GM21390 (cell line): ENCODE results near the gene VKORC1L1.
"Not testable (repeated sequence)": the region's sequence is repeated elsewhere in the genome, so short reads cannot be mapped to it uniquely, and the experiment has no call there.

Experiments used
- ATAC-seq: cut with Tn5 transposase; IDR thresholded peaks from one replicate; pipeline ENCODE4 v1.9.1; 2021; ENCODE audit not compliant: unreplicated experiment

The VKORC1L1 gene

DNA sequence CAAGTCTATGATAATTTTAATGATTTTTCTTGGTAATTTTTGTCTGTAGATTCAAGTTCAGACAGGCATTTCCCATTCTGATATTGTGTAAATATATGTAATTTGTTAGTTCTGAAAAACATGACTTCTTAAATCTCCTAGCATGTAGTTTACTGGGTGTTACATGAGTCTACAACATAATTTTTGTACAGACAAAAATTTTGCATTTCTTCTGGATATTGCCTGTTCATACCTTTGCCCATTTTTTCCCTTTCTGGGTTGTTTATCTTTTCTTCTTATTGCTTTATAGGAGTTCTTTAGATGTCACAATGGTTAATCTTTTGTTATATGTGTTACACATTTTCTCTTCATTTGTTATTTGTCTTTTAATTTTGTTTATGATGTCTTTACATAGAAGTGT, 12.1 kb downstream of the VKORC1L1 start:
- not testable (repeated sequence) for ATAC-seq

DNA sequence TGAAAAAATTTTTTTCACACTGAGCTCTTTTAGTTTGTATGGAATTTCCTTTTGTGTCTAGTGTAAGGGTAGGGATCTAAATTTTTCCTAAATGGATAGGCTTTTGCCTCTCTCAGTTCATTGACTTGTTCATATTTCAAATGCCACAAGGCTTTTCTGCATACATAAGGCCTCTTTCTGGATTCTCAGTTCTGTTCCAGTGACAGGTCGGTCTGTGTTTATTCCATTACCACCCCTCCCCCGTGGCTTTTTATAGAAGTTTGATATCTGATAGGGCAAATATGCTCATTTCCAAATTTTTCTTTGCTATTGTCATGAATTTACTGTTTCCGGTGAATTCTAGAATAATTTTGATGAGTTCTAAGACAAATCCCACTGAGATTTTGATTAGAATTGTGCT, 12.7 kb downstream of the VKORC1L1 start:
- ATAC-seq: not testable (repeated sequence)

DNA sequence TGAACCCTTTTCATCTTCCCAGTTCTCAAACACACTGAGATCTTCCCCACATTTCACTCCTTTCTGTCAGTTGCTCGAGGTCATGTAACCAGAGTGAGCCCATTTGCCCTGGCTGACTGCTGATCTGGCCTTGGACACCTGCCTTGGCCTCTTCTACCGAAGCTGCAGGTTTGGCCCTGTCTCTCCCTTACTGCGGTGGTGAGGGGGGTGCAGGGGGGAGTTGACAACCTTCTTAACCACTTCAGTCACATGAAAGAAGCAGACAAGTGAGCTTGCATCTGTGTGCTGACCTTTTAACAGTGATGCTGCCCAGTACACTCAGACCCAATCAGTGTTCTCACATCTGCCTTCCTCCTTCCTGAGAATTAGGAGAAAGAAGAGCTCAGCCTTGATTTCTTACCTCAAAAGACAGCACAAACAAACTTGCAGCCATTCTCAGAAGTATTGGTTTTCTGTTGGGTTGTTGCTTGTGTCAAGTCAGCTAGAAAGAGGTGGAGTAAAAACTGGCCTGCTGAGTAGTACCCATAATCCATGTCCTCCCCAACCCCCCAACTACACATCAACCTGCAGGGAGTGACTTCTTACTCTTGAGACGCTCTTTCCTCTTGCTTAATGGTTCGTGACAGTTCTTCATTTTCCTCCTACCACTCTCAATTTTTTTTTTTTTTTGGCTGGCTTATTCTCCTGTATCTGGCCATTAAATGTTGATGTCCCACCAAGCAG, 15.7 kb downstream of the VKORC1L1 start:
- ATAC-seq: not testable (repeated sequence)

- ATAC-seq: not testable (repeated sequence)
Observed at GRCh38 chr7:65889722-65890121, 16.8 kb downstream of the VKORC1L1 start.

DNA sequence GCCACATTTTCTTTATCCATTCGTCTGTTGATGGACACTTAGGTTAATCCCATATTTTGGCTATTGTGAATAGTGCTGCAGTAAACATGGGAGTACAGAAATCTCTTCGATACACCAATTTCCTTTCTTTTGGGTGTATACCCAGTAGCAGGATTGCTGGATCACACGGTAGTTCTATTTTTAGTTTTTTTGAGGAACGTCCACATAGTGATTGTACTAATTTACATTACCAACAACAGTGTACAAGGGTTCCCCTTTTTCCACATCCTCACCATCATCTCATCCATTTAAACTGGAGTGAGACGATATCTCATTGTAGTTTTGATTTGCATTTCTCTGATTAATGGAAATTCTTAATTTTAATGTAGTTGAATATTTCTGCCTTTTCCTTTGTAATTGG, 19.3 kb downstream of the VKORC1L1 start:
- ATAC-seq: no peak

GRCh38 chr7:65892835-65893234, 20.0 kb downstream of the VKORC1L1 start:
- ATAC-seq: no peak

GRCh38 chr7:65896279-65896870, 23.5 kb downstream of the VKORC1L1 start:
- no peak for ATAC-seq

- ATAC-seq: not testable (repeated sequence)
Observed at GRCh38 chr7:65897289-65897688, 24.4 kb downstream of the VKORC1L1 start.

GRCh38 chr7:65898677-65899447, 26.0 kb downstream of the VKORC1L1 start:
- peak; percentile 66 for ATAC-seq

GRCh38 chr7:65902306-65902705, 29.4 kb downstream of the VKORC1L1 start:
- ATAC-seq: no peak

- ATAC-seq: no peak
Observed at GRCh38 chr7:65907501-65908198, 34.8 kb downstream of the VKORC1L1 start.

DNA sequence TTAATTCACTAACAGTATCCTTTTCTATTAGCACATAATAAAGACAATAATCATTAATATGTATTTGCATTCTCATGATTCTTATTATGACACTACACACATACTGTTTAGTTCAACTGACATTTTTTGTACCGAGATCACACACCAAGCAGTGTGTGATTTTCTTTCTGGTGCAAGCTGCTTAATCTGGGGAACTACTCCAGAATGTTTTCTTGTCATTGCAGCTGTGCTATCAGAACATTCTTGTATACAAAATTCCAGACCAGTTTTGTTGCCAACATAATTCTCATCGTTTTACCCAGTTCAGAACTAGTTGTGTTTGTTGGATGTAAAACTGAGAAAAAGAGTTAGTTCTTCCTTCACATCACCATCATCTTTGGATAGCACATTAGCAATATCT, 37.4 kb downstream of the VKORC1L1 start:
- ATAC-seq: no peak

DNA sequence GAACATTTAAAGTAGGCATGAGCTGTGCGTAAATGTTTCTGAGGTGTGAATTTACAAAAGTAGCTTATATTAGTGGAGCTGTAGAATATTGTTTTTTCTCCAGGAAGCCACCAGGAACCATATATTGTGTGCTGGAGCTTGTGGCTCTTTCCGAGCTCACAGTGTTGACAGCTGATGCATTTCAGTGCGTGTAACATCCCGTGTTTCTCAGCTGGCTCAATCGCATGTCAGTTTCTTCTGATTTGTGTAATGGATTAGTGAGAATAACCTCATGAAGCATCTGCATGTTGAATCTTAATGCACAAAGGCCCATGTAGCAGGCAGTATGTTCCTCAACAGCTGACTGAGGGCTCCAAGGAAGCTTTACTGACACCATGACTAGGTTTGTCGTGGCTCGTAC, 39.4 kb downstream of the VKORC1L1 start:
- ATAC-seq: no peak

GRCh38 chr7:65915921-65916657, 43.2 kb downstream of the VKORC1L1 start:
- ATAC-seq: no peak

DNA sequence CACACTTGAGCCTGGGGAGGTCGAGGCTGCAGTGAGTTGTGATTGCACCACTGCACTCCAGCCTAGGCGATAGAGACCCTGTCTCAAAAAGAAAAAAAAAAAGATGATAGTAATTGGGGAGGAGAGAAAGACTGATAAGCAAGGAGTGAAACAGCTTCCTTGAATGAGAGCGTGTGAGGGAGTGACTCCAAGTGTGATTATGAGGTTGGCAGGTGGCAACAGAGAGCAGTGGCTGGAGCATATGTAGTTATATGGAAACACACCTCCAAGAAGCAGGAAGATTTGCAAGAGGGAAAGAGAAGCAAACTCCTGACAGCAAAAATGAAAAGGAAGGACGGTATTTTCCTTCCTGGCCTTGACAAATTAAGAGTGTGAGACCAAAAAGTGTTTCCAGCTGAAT, 50.4 kb downstream of the VKORC1L1 start:
- no peak for ATAC-seq

DNA sequence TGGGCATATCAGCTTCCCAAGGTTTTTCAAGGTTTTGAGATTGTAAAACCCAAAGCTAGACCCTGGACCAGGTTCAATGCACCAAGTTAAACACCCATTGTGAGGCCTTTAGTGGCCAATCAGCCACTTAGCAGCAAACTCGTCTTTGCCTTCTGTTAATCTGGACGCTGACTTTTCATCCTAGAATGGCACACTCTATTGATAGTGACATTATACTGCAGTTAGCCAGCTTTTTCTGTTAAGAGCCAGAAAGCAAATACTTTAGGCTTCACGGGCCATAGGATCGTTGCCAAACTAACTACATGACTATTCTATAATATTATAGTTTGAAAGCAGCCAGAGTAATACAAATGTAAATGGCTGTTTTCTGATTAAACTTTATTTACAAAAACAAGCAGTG, 51.3 kb downstream of the VKORC1L1 start:
- no peak for ATAC-seq

GRCh38 chr7:65925040-65925439, 52.2 kb downstream of the VKORC1L1 start:
- ATAC-seq: no peak

GRCh38 chr7:65926588-65926987, 53.7 kb downstream of the VKORC1L1 start:
- no peak for ATAC-seq

DNA sequence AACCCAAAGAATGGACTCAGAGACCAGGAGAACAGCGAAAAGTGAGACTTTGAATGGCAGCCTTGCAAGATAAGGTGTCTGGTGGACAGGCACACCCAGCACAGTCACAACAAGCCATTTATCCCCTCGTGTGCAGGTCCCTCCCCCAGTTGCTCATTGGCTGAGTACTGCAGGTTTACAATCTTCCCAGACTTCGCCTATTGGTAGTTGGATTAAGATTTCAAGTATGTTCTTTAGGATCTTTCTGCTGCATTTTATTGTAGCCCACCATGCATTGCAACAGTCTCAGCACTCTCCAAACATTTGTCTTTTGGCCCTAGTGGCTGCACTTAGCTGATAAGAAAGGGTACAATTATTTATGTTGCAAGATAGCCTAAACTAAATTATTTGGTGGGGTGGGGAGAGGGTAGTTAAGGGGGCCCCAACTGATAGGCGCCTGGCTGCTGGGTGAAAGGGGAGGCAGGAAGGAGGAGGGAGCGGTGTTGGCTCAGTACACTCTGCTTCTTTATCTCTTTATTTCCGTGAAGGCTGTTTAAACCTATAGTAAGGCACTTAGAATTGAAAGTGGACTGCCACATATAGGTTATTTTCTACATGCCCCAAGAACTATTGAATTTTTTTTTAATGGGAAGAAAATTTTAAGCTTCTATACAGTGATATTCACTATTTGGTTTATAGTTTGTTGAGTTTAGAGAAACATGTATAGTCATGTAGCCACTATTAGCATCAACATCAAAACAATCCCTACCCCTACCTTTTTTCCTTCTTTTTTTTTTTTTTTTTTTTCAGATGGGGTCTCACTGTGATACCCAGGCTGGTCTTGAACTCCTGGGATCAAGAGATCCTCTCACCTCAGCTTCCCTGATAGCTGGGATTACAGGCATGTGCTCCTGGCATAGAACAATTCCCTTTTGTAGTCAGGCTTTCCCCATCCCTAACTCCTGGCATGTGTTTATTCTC, 54.9 kb downstream of the VKORC1L1 start:
- ATAC-seq: no peak

- no peak for ATAC-seq
Observed at GRCh38 chr7:65931685-65932084, 58.8 kb downstream of the VKORC1L1 start.
